ENCODE measurements around the gene SAMHD1. TPM values are rescaled to one million over a fixed set of nuclear protein-coding genes. Genes with fewer than 3 reads are reported as not detected.

Gene SAMHD1
- total RNA-seq, 3 donors from 2014 or later (not counting 1 experiment from before 2014, with no cell fraction given), result 237 to 279 (median 270) TPM

GRCh38 chr20:36881888-36882287 lies 69.6 kb downstream of the SAMHD1 start:
- no peak for ATAC-seq
- TF ChIP-seq CTCF (IDR thresholded peaks at IDR 0.05), result no peak
- Histone ChIP-seq H3K27ac (ENCODE audit: low read length) (no peak overlapping the region), H3K4me3 (ENCODE audit: low read length) (no peak overlapping the region), H3K27me3 (ENCODE audit: control insufficient read depth, insufficient read depth, low read length) (no peaks in the 10 kb centered on the region), H3K4me1 (ENCODE audit: control insufficient read depth, insufficient read depth, low read length) (peaks cover 5% of the 10 kb centered on the region), H3K36me3 (ENCODE audit: control insufficient read depth, insufficient read depth, low read length) (no peaks in the 10 kb centered on the region), H3K9me3 (ENCODE audit: control insufficient read depth, insufficient read depth, low read length) (no peaks in the 10 kb centered on the region)
- H3K27ac Mint-ChIP-seq, result no peak overlapping the region
- 67% methylated on average over 3 of the region's 4 CpGs for WGBS (ENCODE audit: insufficient coverage)
- H3K4me3 Mint-ChIP-seq, result no peak overlapping the region
- H3K4me1 Mint-ChIP-seq, result peaks cover 5 to 10% of the 10 kb centered on the region in 2 donors
- intact Hi-C loops (cut with micrococcal nuclease), result loop anchor here (10.0 kb wide), 1 partner anchor 237 kb away; the partner anchor contains the start of gene SLA2
- DNase-seq, result no peak
- no peaks in the 10 kb centered on the region for H3K9me3 Mint-ChIP-seq
- H3K27me3 Mint-ChIP-seq (ENCODE audit: low read depth in 2 of 2), result no peaks in the 10 kb centered on the region
- no peaks in the 10 kb centered on the region for H3K36me3 Mint-ChIP-seq

- Histone ChIP-seq H3K9me3 (ENCODE audit: control insufficient read depth, insufficient read depth, low read length) (no peaks in the 10 kb centered on the region), H3K27me3 (ENCODE audit: control insufficient read depth, insufficient read depth, low read length) (no peaks in the 10 kb centered on the region), H3K36me3 (ENCODE audit: control insufficient read depth, insufficient read depth, low read length) (no peaks in the 10 kb centered on the region), H3K4me1 (ENCODE audit: control insufficient read depth, insufficient read depth, low read length) (no peaks in the 10 kb centered on the region), H3K27ac (ENCODE audit: low read length) (no peak overlapping the region), H3K4me3 (ENCODE audit: low read length) (no peak overlapping the region)
- intact Hi-C loops (cut with micrococcal nuclease), result loop anchor here (10.0 kb wide), 1 partner anchor 237 kb away; the partner anchor contains the start of gene SLA2
- Mint-ChIP-seq H3K9me3 (no peaks in the 10 kb centered on the region), H3K4me3 (no peak overlapping the region), H3K4me1 (peaks cover 0 to 10% of the 10 kb centered on the region in 2 donors), H3K27ac (no peak overlapping the region), H3K27me3 (ENCODE audit: low read depth in 2 of 2) (no peaks in the 10 kb centered on the region), H3K36me3 (no peaks in the 10 kb centered on the region)
- 95% methylated on average over 16 of the region's 16 CpGs for WGBS (ENCODE audit: insufficient coverage)
- ATAC-seq (no peak), DNase-seq (no peak)
- no peak for TF ChIP-seq CTCF (IDR thresholded peaks at IDR 0.05)
Measured at GRCh38 chr20:36881331-36881730, 70.2 kb downstream of the SAMHD1 start.

GRCh38 chr20:36880741-36881250 lies 70.7 kb downstream of the SAMHD1 start:
- Mint-ChIP-seq H3K9me3 (no peaks in the 10 kb centered on the region), H3K4me1 (peaks cover under 1 to 10% of the 10 kb centered on the region in 2 donors), H3K4me3 (no peak overlapping the region), H3K27me3 (ENCODE audit: low read depth in 2 of 2) (no peaks in the 10 kb centered on the region), H3K36me3 (no peaks in the 10 kb centered on the region), H3K27ac (no peak overlapping the region)
- DNase-seq (no peak), ATAC-seq (no peak)
- peaks cover 2% of the 10 kb centered on the region for H3K4me1 ChIP-seq (ENCODE audit: control insufficient read depth, insufficient read depth, low read length)
- intact Hi-C loops (cut with micrococcal nuclease), result loop anchor here (10.0 kb wide), 1 partner anchor 236 kb away; the partner anchor contains the start of gene SLA2
- 89% methylated on average over 11 of the region's 11 CpGs for WGBS (ENCODE audit: insufficient coverage)
- no peaks in the 10 kb centered on the region for H3K27me3 ChIP-seq (ENCODE audit: control insufficient read depth, insufficient read depth, low read length)
- TF ChIP-seq CTCF (IDR thresholded peaks at IDR 0.05), result no peak
- H3K27ac ChIP-seq (ENCODE audit: low read length), result no peak overlapping the region
- H3K4me3 ChIP-seq (ENCODE audit: low read length), result no peak overlapping the region
- H3K36me3 ChIP-seq (ENCODE audit: control insufficient read depth, insufficient read depth, low read length), result no peaks in the 10 kb centered on the region
- no peaks in the 10 kb centered on the region for H3K9me3 ChIP-seq (ENCODE audit: control insufficient read depth, insufficient read depth, low read length)

- Mint-ChIP-seq H3K27ac (no peak overlapping the region), H3K36me3 (no peaks in the 10 kb centered on the region), H3K9me3 (no peaks in the 10 kb centered on the region), H3K4me1 (peaks cover 4 to 10% of the 10 kb centered on the region in 2 donors), H3K4me3 (no peak overlapping the region), H3K27me3 (ENCODE audit: low read depth in 2 of 2) (no peaks in the 10 kb centered on the region)
- intact Hi-C loops (cut with micrococcal nuclease), result no loop called here
- Histone ChIP-seq H3K27me3 (ENCODE audit: control insufficient read depth, insufficient read depth, low read length) (no peaks in the 10 kb centered on the region), H3K9me3 (ENCODE audit: control insufficient read depth, insufficient read depth, low read length) (no peaks in the 10 kb centered on the region), H3K27ac (ENCODE audit: low read length) (no peak overlapping the region), H3K36me3 (ENCODE audit: control insufficient read depth, insufficient read depth, low read length) (no peaks in the 10 kb centered on the region), H3K4me3 (ENCODE audit: low read length) (no peak overlapping the region), H3K4me1 (ENCODE audit: control insufficient read depth, insufficient read depth, low read length) (peaks cover 5% of the 10 kb centered on the region)
- TF ChIP-seq CTCF (IDR thresholded peaks at IDR 0.05), result no peak
- WGBS (ENCODE audit: insufficient coverage), result 94% methylated on average over 10 of the region's 10 CpGs
- ATAC-seq (no peak), DNase-seq (no peak)
Measured at GRCh38 chr20:36878941-36879340, 72.6 kb downstream of the SAMHD1 start.

Data from natural killer cell (primary cell).